Astrocyte (in vitro differentiated cells and primary cell): Measurements from ENCODE around the gene LCOR.

Experiments
- CTCF ChIP-seq: IDR thresholded peaks from 2 replicates; pipeline ENCODE4 v1.5.1; 2011; ENCODE audit warnings: low read depth, mild to moderate bottlenecking, inconsistent platforms, low read length, moderate library complexity; ENCODE audit not compliant: insufficient read depth
- EZH2 ChIP-seq: IDR thresholded peaks from 2 replicates; pipeline ENCODE4 v1.6.1; 2012; ENCODE audit warnings: mild to moderate bottlenecking, low read length, inconsistent platforms; ENCODE audit not compliant: insufficient read depth

GRCh38 chr10:96972264-96972663, 140.2 kb downstream of the LCOR start:
- TF ChIP-seq CTCF = no peak
- TF ChIP-seq EZH2 = no peak
